Sciatic nerve (tissue), 2 donors: ENCODE data around the gene PPA2. TPM values are rescaled to one million over a fixed set of nuclear protein-coding genes. Genes with fewer than 3 reads are reported as not detected.
A peak's percentile ranks its signal among the peaks of the same experiment; 100 is the strongest.
"Not testable (repeated sequence)": the region's sequence is repeated elsewhere in the genome, so short reads cannot be mapped to it uniquely, and the experiment has no call there.

Experiments
- ATAC-seq: fragments of 200-7000 bp; cut with Tn5 transposase; one replicate; pipeline ENCODE4 v1.9.1; 2020; ENCODE audit warnings: mild to moderate bottlenecking, moderate library complexity
- DNase-seq: peaks from one replicate; pipeline ENCODE4 v3.0.0-alpha.2; 2020; ENCODE audit warnings: low spot score
- intact Hi-C: fragments of 100-400 bp; cut with DNase I; formaldehyde crosslinking; loops from one replicate; pipeline ENCODE4 v1.14.2; 2022
- total RNA-seq: library from RNA; stranded (reverse); fragmentation: NEBNext Ultra II Directional; extraction: Animal tissue kit (Norgen Biotek cat#: 25700); gene quantifications from one replicate; pipeline ENCODE4 v1.2.1, GENCODE V29; 2021
- donor health status: DM: no; HTN: no; CAD: no.
- donor health status: DM: no; HTN: no; CAD: no.

PPA2 gene
- total RNA-seq, result 61.8 TPM

GRCh38 chr4:105473324-105474098 is at the start of gene PPA2:
PPA2 (minus strand) TSS chr4:105474062; CDS start chr4:105474050, 12 bp downstream.
- intact Hi-C loops, result no loop called here
- DNase-seq, result peak; percentile 94
- peak; percentile 97 for ATAC-seq

GRCh38 chr4:105520819-105521790 is 47.2 kb upstream of the PPA2 start:
- peak; percentile 55 for ATAC-seq
- intact Hi-C loops, result no loop called here
- DNase-seq, result no peak

GRCh38 chr4:105510245-105510644 is 36.4 kb upstream of the PPA2 start:
- DNase-seq (no peak), ATAC-seq (no peak)
- intact Hi-C loops, result no loop called here

- no peak for ATAC-seq
- DNase-seq, result no peak
- intact Hi-C loops, result no loop called here
Observed at GRCh38 chr4:105509714-105510113, 35.9 kb upstream of the PPA2 start.

- ATAC-seq, result no peak
- DNase-seq, result no peak
Observed at GRCh38 chr4:105509291-105509690, 35.4 kb upstream of the PPA2 start.

GRCh38 chr4:105504744-105505143 is 30.9 kb upstream of the PPA2 start:
- DNase-seq (no peak), ATAC-seq (peak; percentile 65)
- intact Hi-C loops, result no loop called here

More at GRCh38 chr4:105509291-105509690, 35.4 kb upstream of the PPA2 start:
- intact Hi-C loops, result no loop called here

GRCh38 chr4:105503484-105503883 is 29.6 kb upstream of the PPA2 start:
- no peak for DNase-seq
- intact Hi-C loops, result no loop called here

GRCh38 chr4:105496899-105497298 is 23.0 kb upstream of the PPA2 start:
- intact Hi-C loops, result no loop called here
- ATAC-seq, result no peak
- no peak for DNase-seq

More at GRCh38 chr4:105503484-105503883, 29.6 kb upstream of the PPA2 start:
- no peak for ATAC-seq

- intact Hi-C loops, result no loop called here
- DNase-seq (no peak), ATAC-seq (no peak)
Observed at GRCh38 chr4:105495667-105496066, 21.8 kb upstream of the PPA2 start.

GRCh38 chr4:105490523-105490922 is 16.7 kb upstream of the PPA2 start:
- intact Hi-C loops, result no loop called here
- DNase-seq (no peak), ATAC-seq (no peak)

GRCh38 chr4:105483840-105484239 is 10.0 kb upstream of the PPA2 start:
- intact Hi-C loops, result no loop called here
- DNase-seq, result no peak

GRCh38 chr4:105474099-105474518 is 247 bp upstream of the PPA2 start:
- ATAC-seq (no peak), DNase-seq (peak; percentile 91)
- intact Hi-C loops, result no loop called here

More at GRCh38 chr4:105483840-105484239, 10.0 kb upstream of the PPA2 start:
- ATAC-seq, result no peak

- no peak for DNase-seq
- intact Hi-C loops, result no loop called here
Observed at GRCh38 chr4:105472871-105473323, 965 bp downstream of the PPA2 start.

GRCh38 chr4:105471566-105472176 is 2.2 kb downstream of the PPA2 start:
- ATAC-seq (peak; percentile 64), DNase-seq (peak; percentile 75)
- intact Hi-C loops, result no loop called here

More at GRCh38 chr4:105472871-105473323, 965 bp downstream of the PPA2 start:
- peak; percentile 24 for ATAC-seq

GRCh38 chr4:105470766-105471165 is 3.1 kb downstream of the PPA2 start:
- ATAC-seq, result no peak
- no peak for DNase-seq
- intact Hi-C loops, result no loop called here

- DNase-seq (no peak), ATAC-seq (no peak)
- intact Hi-C loops, result no loop called here
Observed at GRCh38 chr4:105469736-105470135, 4.1 kb downstream of the PPA2 start.

GRCh38 chr4:105466580-105466979 is 7.3 kb downstream of the PPA2 start:
- DNase-seq (no peak), ATAC-seq (no peak)
- intact Hi-C loops, result no loop called here

- DNase-seq, ATAC-seq, intact Hi-C loops: not testable (repeated sequence)
Observed at GRCh38 chr4:105464563-105464962, 9.3 kb downstream of the PPA2 start.

GRCh38 chr4:105462576-105462975 is 11.3 kb downstream of the PPA2 start:
- DNase-seq, result no peak
- ATAC-seq, result no peak
- intact Hi-C loops, result no loop called here
